HCT116 (cell line): ENCODE results near the gene CAPS. TPM values are rescaled to one million over a fixed set of nuclear protein-coding genes. Genes with fewer than 3 reads are reported as not detected.

Experiments used
- ATAC-seq: fragments of 200-7000 bp; cut with Tn5 transposase; 2 replicates; pipeline ENCODE4 v1.9.1; 2020; ENCODE audit warnings: mild to moderate bottlenecking, moderate library complexity
- BruUV-seq: library from RNA; stranded (reverse); fragments of 400-500 nt; replicated peaks from 2 replicates; lab custom pipeline; 2021; lab: Mats Ljungman, UMichigan
- CTCF ChIA-PET: fragments of 300-600 bp; sonication (Branson Sonifier 250); formaldehyde crosslinking; loops from one replicate; lab custom pipeline; 2021; ENCODE audit warnings: antibody characterized with exemption; lab: Charles Lee
- POLR2A ChIA-PET: fragments of 300-600, 350-600 bp; sonication (Branson Sonifier 250); formaldehyde crosslinking; loops from one replicate; lab custom pipeline; 2021; ENCODE audit warnings: antibody characterized with exemption; lab: Charles Lee
- RAD21 ChIA-PET, 2 experiments: fragments of 300-600 bp; sonication (Branson Sonifier 250); formaldehyde crosslinking; loops; one replicate each; lab custom pipeline; 2023; ENCODE audit warnings: low total read pairs in 2 of 2; ENCODE audit not compliant: uncharacterized antibody in 2 of 2, unreplicated experiment in 2 of 2, low non-redundant PET in 1 of 2; lab: Charles Lee
- DNase-seq: peaks from one replicate; pipeline ENCODE4 v3.0.0-alpha.2; 2010; ENCODE audit warnings: low read depth, low spot score
- H2AFZ ChIP-seq: fragments of 200-600 bp; shearing (Covaris generic), sonication (generic); 2 replicates; pipeline ENCODE4 v1.6.1; 2017; ENCODE audit warnings: low read depth, mixed run types, mixed read lengths, antibody characterized with exemption, low read length; ENCODE audit not compliant: poor library complexity, severe bottlenecking
- H3K27ac ChIP-seq: 2 replicates; pipeline ENCODE4 v1.5.1; 2012; ENCODE audit warnings: low read depth, low read length
- H3K27me3 ChIP-seq: fragments of 200-600 bp; sonication (generic); 2 replicates; pipeline ENCODE4 v1.6.1; 2016; ENCODE audit warnings: mixed run types, low read length, mixed read lengths; ENCODE audit not compliant: insufficient read depth
- H3K36me3 ChIP-seq, 2 experiments: fragments of 200-500 bp in 1 of 2; fragments of 200-600 bp in 1 of 2; sonication (Bioruptor generic) in 1 of 2; sonication (generic) in 1 of 2; 2 replicates each; pipeline versions ENCODE4 v1.5.1 to v1.6.1; 2014 to 2016; ENCODE audit warnings: low read length in 2 of 2, inconsistent platforms in 1 of 2, mixed read lengths in 1 of 2, mixed run types in 1 of 2; ENCODE audit not compliant: insufficient read depth in 2 of 2, control insufficient read depth in 1 of 2
- H3K4me1 ChIP-seq, 2 experiments: fragments of 200-600 bp in 1 of 2; sonication (generic) in 1 of 2; 2 replicates each; pipeline versions ENCODE4 v1.5.1 to v1.6.1; 2012 to 2017; ENCODE audit warnings: low read length in 2 of 2, inconsistent platforms in 1 of 2, mild to moderate bottlenecking in 1 of 2, mixed read lengths in 1 of 2, mixed run types in 1 of 2, moderate library complexity in 1 of 2; ENCODE audit not compliant: insufficient read depth in 2 of 2, control insufficient read depth in 1 of 2
- H3K4me2 ChIP-seq: fragments of 200-600 bp; sonication (generic); 2 replicates; pipeline ENCODE4 v1.6.1; 2017; ENCODE audit warnings: mixed run types, low read length, mixed read lengths
- H3K4me3 ChIP-seq, 2 experiments: fragments of 200-600 bp in 1 of 2; sonication (generic) in 1 of 2; replicated peaks in 1 of 2; 2 replicates each; pipeline ENCODE4 v1.5.1; 2011 to 2016; ENCODE audit warnings: low read length in 2 of 2, control low read depth in 1 of 2, low read depth in 1 of 2, mild to moderate bottlenecking in 1 of 2, mixed read lengths in 1 of 2, mixed run types in 1 of 2
- H3K79me2 ChIP-seq: fragments of 200-600 bp; sonication (generic); 2 replicates; pipeline ENCODE4 v1.6.1; 2017; ENCODE audit warnings: mild to moderate bottlenecking, mixed run types, low read length, moderate library complexity, mixed read lengths; ENCODE audit not compliant: insufficient read depth
- H3K9ac ChIP-seq: fragments of 200-600 bp; sonication (generic); 2 replicates; pipeline ENCODE4 v1.6.1; 2016; ENCODE audit warnings: low read length, mixed read lengths
- H3K9me2 ChIP-seq: fragments of 200-600 bp; sonication (generic), shearing (Covaris generic); 2 replicates; pipeline ENCODE4 v1.6.1; 2017; ENCODE audit warnings: mixed run types, mild to moderate bottlenecking, moderate library complexity; ENCODE audit not compliant: insufficient read depth
- H3K9me3 ChIP-seq, 2 experiments: fragments of 200-500 bp in 1 of 2; fragments of 200-600 bp in 1 of 2; sonication (Bioruptor generic) in 1 of 2; sonication (generic) in 1 of 2; 2 replicates each; pipeline ENCODE4 v1.6.1; 2014 to 2017; ENCODE audit warnings: low read length in 2 of 2, mixed read lengths in 2 of 2, inconsistent platforms in 1 of 2, low read depth in 1 of 2, mild to moderate bottlenecking in 1 of 2, mixed run types in 1 of 2, moderate library complexity in 1 of 2; ENCODE audit not compliant: control insufficient read depth in 1 of 2, insufficient read depth in 1 of 2
- H4K20me1 ChIP-seq: fragments of 200-600 bp; sonication (generic), shearing (Covaris generic); 2 replicates; pipeline ENCODE4 v1.6.1; 2017; ENCODE audit warnings: mixed run types, mild to moderate bottlenecking, moderate library complexity; ENCODE audit not compliant: insufficient read depth
- CBX3 ChIP-seq: IDR thresholded peaks from 2 replicates; pipeline ENCODE4 v1.6.1; 2012; ENCODE audit warnings: low read depth
- EGR1 ChIP-seq: IDR thresholded peaks from 2 replicates; pipeline ENCODE4 v1.6.1; 2012; ENCODE audit warnings: low read depth
- ELF1 ChIP-seq: IDR thresholded peaks from 2 replicates; pipeline ENCODE4 v1.6.1; 2012; ENCODE audit warnings: low read depth, borderline replicate concordance
- EZH2phosphoT487 ChIP-seq: fragments of 200-600 bp; IDR thresholded peaks from 2 replicates; pipeline ENCODE4 v1.6.1; 2018; ENCODE audit warnings: antibody characterized with exemption, borderline replicate concordance
- FOSL1 ChIP-seq: IDR thresholded peaks from 2 replicates; pipeline ENCODE4 v1.6.1; 2012; ENCODE audit warnings: low read depth
- JUND ChIP-seq: IDR thresholded peaks from 2 replicates; pipeline ENCODE4 v1.6.1; 2012
- SIN3A ChIP-seq: IDR thresholded peaks from 2 replicates; pipeline ENCODE4 v1.6.1; 2012; ENCODE audit warnings: low read depth
- SP1 ChIP-seq: IDR thresholded peaks from 2 replicates; pipeline ENCODE4 v1.6.1; 2012; ENCODE audit warnings: low read depth
- TCF7L2 ChIP-seq: IDR thresholded peaks from 2 replicates; pipeline ENCODE4 v1.7.0; 2011; ENCODE audit warnings: borderline replicate concordance, inconsistent platforms; ENCODE audit not compliant: insufficient read depth, insufficient read length; ENCODE audit errors: extremely low read depth
- YY1 ChIP-seq: IDR thresholded peaks from 2 replicates; pipeline ENCODE4 v1.6.1; 2011; ENCODE audit warnings: low read length, low read depth, moderate library complexity, mild to moderate bottlenecking; ENCODE audit not compliant: insufficient replicate concordance; ENCODE audit errors: extremely low read depth
- ZNF274 ChIP-seq: fragments of 200-500 bp; sonication (Bioruptor generic); IDR thresholded peaks from 2 replicates; pipeline ENCODE4 v1.6.1; 2014; ENCODE audit warnings: mild to moderate bottlenecking, low read depth, low read length, inconsistent platforms
- intact Hi-C: fragments of 100-400 bp; cut with micrococcal nuclease; formaldehyde crosslinking; loops from 2 replicates; pipeline ENCODE4 v1.10.0; 2022
- total RNA-seq: library from RNA; stranded (reverse); gene quantifications from one replicate; pipeline ENCODE4 v1.2.1, GENCODE V29; 2021; ENCODE audit not compliant: unreplicated experiment
- TF ChIP-seq, protein P1 (sequence below), 3 experiments: fragments of 200-600 bp in 1 of 3; sonication (generic) in 1 of 3; IDR thresholded peaks in 2 of 3; conservative IDR thresholded peaks in 1 of 3; 2 replicates each; pipeline ENCODE4 v1.5.1; 2012 to 2017; ENCODE audit warnings: low read depth in 2 of 3, low read length in 2 of 3, antibody characterized with exemption in 1 of 3, borderline replicate concordance in 1 of 3, control low read depth in 1 of 3, mild to moderate bottlenecking in 1 of 3, mixed read lengths in 1 of 3, mixed run types in 1 of 3, moderate library complexity in 1 of 3; ENCODE audit not compliant: insufficient read depth in 1 of 3
- TF ChIP-seq, protein P2 (sequence below): IDR thresholded peaks from 2 replicates; pipeline ENCODE4 v1.6.1; 2011; ENCODE audit warnings: mild to moderate bottlenecking, low read length, moderate library complexity; ENCODE audit not compliant: insufficient replicate concordance; ENCODE audit errors: extremely low read depth
- TF ChIP-seq, protein P3 (sequence below): IDR thresholded peaks from 2 replicates; pipeline ENCODE4 v1.6.1; 2012

Gene CAPS
- total RNA-seq, 1 experiment from 2014 or later: 2.5 TPM

DNA sequence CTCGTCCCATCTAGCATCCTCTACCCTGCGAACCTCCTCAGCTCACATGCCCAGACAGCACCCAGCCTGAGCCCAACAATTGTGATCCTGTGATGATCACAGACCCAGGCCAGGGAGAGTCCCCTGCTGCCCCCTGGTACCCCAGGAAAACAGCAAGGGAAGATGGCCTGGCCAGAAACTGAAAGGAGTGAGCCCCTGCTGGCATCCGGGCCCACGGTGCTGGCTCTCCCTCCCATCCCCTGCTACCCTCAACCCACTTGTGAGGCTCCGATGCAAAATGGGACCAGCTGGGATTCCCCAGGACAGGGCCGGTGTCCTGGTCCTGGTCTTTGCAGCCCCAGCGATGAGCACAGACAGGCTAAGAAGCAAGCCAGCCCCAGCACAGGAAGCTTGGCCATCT is 49.8 kb downstream of the CAPS start:
- H3K9ac ChIP-seq: no peak overlapping the region
- peaks cover 11% of the 10 kb centered on the region; the same call in 1 of the 2 replicates for H4K20me1 ChIP-seq
- no peaks in the 10 kb centered on the region for H3K9me2 ChIP-seq
- no peaks in the 10 kb centered on the region for H3K9me3 ChIP-seq
- H3K27ac ChIP-seq: no peak overlapping the region
- TF ChIP-seq ZNF274 (no peak), TCF7L2 (no peak), EZH2phosphoT487 (no peak), JUND (no peak), EGR1 (no peak)
- no peak overlapping the region for H2AFZ ChIP-seq
- H3K79me2 ChIP-seq: peaks cover 96% of the 10 kb centered on the region
- peaks cover 3% of the 10 kb centered on the region in 2 experiments; a peak in 2 of 4 replicates for H3K36me3 ChIP-seq
- no peak overlapping the region for H3K4me3 ChIP-seq
- RAD21 ChIA-PET: no interaction called here
- no TSS peak for BruUV-seq
- no peak for DNase-seq
- intact Hi-C loops: no loop called here
- H3K4me1 ChIP-seq: peaks cover 0 to 10% of the 10 kb centered on the region in 2 experiments; a peak in 2 of 4 replicates
- no peak for ATAC-seq
- H3K27me3 ChIP-seq: no peaks in the 10 kb centered on the region
- CTCF ChIA-PET: no interaction called here
- H3K4me2 ChIP-seq: no peak overlapping the region
- POLR2A ChIA-PET: no interaction called here

DNA sequence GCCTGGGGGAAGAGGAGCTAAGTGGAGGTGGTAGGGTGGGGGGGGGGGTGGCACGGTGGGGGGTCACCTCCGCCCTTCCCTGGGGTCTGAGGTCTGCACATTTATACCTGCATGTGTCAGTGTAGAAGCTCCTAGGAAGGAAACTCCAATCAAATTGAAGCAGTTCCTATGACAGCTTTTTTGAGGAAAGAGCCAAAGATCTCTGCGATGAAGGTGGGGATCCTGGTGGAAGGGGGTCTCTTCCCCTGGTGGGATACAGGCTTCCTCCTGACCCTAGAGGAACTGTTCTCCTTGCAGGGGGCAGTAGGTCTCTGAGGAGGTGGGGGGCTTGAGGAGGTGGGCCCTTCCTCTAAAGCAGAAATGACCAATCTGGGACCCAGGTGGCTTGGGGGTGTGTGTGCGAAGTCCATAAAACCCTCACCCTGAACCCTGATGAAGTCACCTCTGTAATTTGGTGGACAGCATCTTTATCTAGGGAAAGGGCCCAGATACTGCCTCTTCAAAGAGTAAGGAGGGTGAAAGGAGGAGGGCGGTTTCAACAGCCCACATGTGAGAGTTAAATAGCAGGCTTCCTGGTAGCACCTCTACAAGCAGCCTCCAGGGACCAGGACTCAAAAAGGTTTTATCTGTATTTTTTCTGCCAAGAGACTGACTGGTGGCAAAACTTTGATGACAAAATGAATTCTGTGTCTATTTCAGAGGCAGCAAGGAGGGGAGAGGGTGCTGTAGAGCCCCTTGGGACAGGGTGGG is 50.9 kb downstream of the CAPS start:
- no peak for DNase-seq
- intact Hi-C loops: loop anchor here (5.0 kb wide), 1 partner anchor 153 kb away; no protein-coding TSS in a partner anchor
- no peak overlapping the region for H2AFZ ChIP-seq
- peaks cover 9% of the 10 kb centered on the region; the same call in 1 of the 2 replicates for H4K20me1 ChIP-seq
- POLR2A ChIA-PET: no interaction called here
- RAD21 ChIA-PET: no interaction called here
- H3K4me1 ChIP-seq: peaks cover 0 to 12% of the 10 kb centered on the region in 2 experiments; a peak in 2 of 4 replicates
- no TSS peak for BruUV-seq
- CTCF ChIA-PET: no interaction called here
- H3K27me3 ChIP-seq: no peaks in the 10 kb centered on the region
- no peaks in the 10 kb centered on the region for H3K9me2 ChIP-seq
- H3K36me3 ChIP-seq: peaks cover 3 to 7% of the 10 kb centered on the region in 2 experiments; a peak in 2 of 4 replicates
- H3K27ac ChIP-seq: no peak overlapping the region
- H3K4me3 ChIP-seq: no peak overlapping the region
- ATAC-seq: no peak
- H3K79me2 ChIP-seq: peaks cover 96% of the 10 kb centered on the region
- no peak overlapping the region for H3K4me2 ChIP-seq
- no peak overlapping the region for H3K9ac ChIP-seq
- no peaks in the 10 kb centered on the region for H3K9me3 ChIP-seq
- TF ChIP-seq EGR1 (no peak), TCF7L2 (no peak), ELF1 (no peak), FOSL1 (no peak), SP1 (no peak), CBX3 (no peak), SIN3A (no peak), JUND (no peak), YY1 (no peak)
- TF ChIP-seq, protein P1, sequence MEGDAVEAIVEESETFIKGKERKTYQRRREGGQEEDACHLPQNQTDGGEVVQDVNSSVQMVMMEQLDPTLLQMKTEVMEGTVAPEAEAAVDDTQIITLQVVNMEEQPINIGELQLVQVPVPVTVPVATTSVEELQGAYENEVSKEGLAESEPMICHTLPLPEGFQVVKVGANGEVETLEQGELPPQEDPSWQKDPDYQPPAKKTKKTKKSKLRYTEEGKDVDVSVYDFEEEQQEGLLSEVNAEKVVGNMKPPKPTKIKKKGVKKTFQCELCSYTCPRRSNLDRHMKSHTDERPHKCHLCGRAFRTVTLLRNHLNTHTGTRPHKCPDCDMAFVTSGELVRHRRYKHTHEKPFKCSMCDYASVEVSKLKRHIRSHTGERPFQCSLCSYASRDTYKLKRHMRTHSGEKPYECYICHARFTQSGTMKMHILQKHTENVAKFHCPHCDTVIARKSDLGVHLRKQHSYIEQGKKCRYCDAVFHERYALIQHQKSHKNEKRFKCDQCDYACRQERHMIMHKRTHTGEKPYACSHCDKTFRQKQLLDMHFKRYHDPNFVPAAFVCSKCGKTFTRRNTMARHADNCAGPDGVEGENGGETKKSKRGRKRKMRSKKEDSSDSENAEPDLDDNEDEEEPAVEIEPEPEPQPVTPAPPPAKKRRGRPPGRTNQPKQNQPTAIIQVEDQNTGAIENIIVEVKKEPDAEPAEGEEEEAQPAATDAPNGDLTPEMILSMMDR (IDR thresholded peaks at IDR 0.05 in 2 of 3, conservative IDR thresholded peaks at IDR 0.05 in 1 of 3; ENCODE audit: borderline replicate concordance in 1 of 3, insufficient read depth in 1 of 3, low read depth in 2 of 3, low read length in 2 of 3): no peak
- TF ChIP-seq, protein P2, sequence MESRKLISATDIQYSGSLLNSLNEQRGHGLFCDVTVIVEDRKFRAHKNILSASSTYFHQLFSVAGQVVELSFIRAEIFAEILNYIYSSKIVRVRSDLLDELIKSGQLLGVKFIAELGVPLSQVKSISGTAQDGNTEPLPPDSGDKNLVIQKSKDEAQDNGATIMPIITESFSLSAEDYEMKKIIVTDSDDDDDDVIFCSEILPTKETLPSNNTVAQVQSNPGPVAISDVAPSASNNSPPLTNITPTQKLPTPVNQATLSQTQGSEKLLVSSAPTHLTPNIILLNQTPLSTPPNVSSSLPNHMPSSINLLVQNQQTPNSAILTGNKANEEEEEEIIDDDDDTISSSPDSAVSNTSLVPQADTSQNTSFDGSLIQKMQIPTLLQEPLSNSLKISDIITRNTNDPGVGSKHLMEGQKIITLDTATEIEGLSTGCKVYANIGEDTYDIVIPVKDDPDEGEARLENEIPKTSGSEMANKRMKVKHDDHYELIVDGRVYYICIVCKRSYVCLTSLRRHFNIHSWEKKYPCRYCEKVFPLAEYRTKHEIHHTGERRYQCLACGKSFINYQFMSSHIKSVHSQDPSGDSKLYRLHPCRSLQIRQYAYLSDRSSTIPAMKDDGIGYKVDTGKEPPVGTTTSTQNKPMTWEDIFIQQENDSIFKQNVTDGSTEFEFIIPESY: no peak
- TF ChIP-seq, protein P3, sequence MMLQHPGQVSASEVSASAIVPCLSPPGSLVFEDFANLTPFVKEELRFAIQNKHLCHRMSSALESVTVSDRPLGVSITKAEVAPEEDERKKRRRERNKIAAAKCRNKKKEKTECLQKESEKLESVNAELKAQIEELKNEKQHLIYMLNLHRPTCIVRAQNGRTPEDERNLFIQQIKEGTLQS: no peak
